Mesodermal cell (in vitro differentiated cells): Measurements from ENCODE around the gene PEX12.
"Not testable (repeated sequence)": the region's sequence is repeated elsewhere in the genome, so short reads cannot be mapped to it uniquely, and the experiment has no call there.

Source experiments
- H3K27ac ChIP-seq: 2 replicates; pipeline ENCODE4 v1.7.0; 2013; ENCODE audit warnings: mild to moderate bottlenecking, low read depth, low read length, moderate library complexity; ENCODE audit not compliant: severe bottlenecking
- H3K36me3 ChIP-seq: 2 replicates; pipeline ENCODE4 v1.7.1; 2013; ENCODE audit warnings: mild to moderate bottlenecking, low read length, moderate library complexity; ENCODE audit not compliant: control insufficient read depth, insufficient read depth
- H3K4me1 ChIP-seq: one replicate; pipeline ENCODE4 v1.7.1; 2013; ENCODE audit warnings: mild to moderate bottlenecking, low read length; ENCODE audit not compliant: insufficient read depth, control insufficient read depth, poor library complexity, severe bottlenecking
- H3K4me3 ChIP-seq: 2 replicates; pipeline ENCODE4 v1.7.0; 2013; ENCODE audit warnings: low read length, control low read depth, mild to moderate bottlenecking; ENCODE audit not compliant: insufficient read depth, poor library complexity, severe bottlenecking; ENCODE audit errors: extremely low read depth
- H3K9me3 ChIP-seq: 2 replicates; pipeline ENCODE4 v1.7.1; 2013; ENCODE audit warnings: mild to moderate bottlenecking, low read length, moderate library complexity; ENCODE audit not compliant: control insufficient read depth
- WGBS, 2 experiments: methylation state at CpG; one replicate each; pipeline ENCODE4 v1.1.5; 2013; ENCODE audit warnings: missing lambda C conversion rate in 2 of 2; ENCODE audit not compliant: insufficient coverage in 2 of 2; 5-methylcytosine and 5-hydroxymethylcytosine counted together

Gene PEX12

GRCh38 chr17:35536664-35537171 is 41.7 kb downstream of the PEX12 start:
- no peak overlapping the region for H3K27ac ChIP-seq
- H3K9me3 ChIP-seq = no peaks in the 10 kb centered on the region
- 93 to 94% methylated on average over 9 to 12 of the region's 13 CpGs for WGBS, 2 experiments
- peaks cover 2% of the 10 kb centered on the region for H3K4me1 ChIP-seq
- no peak overlapping the region for H3K4me3 ChIP-seq
- no peaks in the 10 kb centered on the region for H3K36me3 ChIP-seq

GRCh38 chr17:35535406-35535805 is 43.0 kb downstream of the PEX12 start:
- H3K4me1 ChIP-seq, H3K9me3 ChIP-seq, H3K4me3 ChIP-seq, H3K27ac ChIP-seq, H3K36me3 ChIP-seq: not testable (repeated sequence)
- WGBS, 2 experiments = 85 to 86% methylated on average over 5 to 7 of the region's 9 CpGs

- H3K36me3 ChIP-seq = no peaks in the 10 kb centered on the region
- H3K27ac ChIP-seq = no peak overlapping the region
- no peak overlapping the region for H3K4me3 ChIP-seq
- 100% methylated on average over 1 of the region's 3 CpGs; no CpG with 5 or more reads in 1 of the 2 experiments for WGBS, 2 experiments
- peaks cover 2% of the 10 kb centered on the region for H3K4me1 ChIP-seq
- H3K9me3 ChIP-seq = no peaks in the 10 kb centered on the region
Measured at GRCh38 chr17:35534576-35535093, 43.7 kb downstream of the PEX12 start.

- Histone ChIP-seq H3K36me3 (no peaks in the 10 kb centered on the region), H3K4me3 (no peak overlapping the region)
- no CpG with 5 or more reads among the region's 1 CpG for WGBS, 2 experiments
Measured at GRCh38 chr17:35531160-35531559, 47.2 kb downstream of the PEX12 start.

GRCh38 chr17:35529866-35530265 is 48.5 kb downstream of the PEX12 start:
- Histone ChIP-seq H3K27ac (no peak overlapping the region), H3K4me1 (no peaks in the 10 kb centered on the region), H3K4me3 (no peak overlapping the region)

More at GRCh38 chr17:35531160-35531559, 47.2 kb downstream of the PEX12 start:
- Histone ChIP-seq H3K27ac (no peak overlapping the region), H3K4me1 (no peaks in the 10 kb centered on the region), H3K9me3 (no peaks in the 10 kb centered on the region)

GRCh38 chr17:35529326-35529725 is 49.0 kb downstream of the PEX12 start:
- WGBS, 2 experiments = no CpG with 5 or more reads among the region's 1 CpG
- H3K4me3 ChIP-seq, H3K27ac ChIP-seq, H3K4me1 ChIP-seq, H3K9me3 ChIP-seq, H3K36me3 ChIP-seq: not testable (repeated sequence)

More at GRCh38 chr17:35529866-35530265, 48.5 kb downstream of the PEX12 start:
- 83 to 100% methylated on average over 3 to 5 of the region's 8 CpGs for WGBS, 2 experiments
- Histone ChIP-seq H3K36me3 (no peaks in the 10 kb centered on the region), H3K9me3 (no peaks in the 10 kb centered on the region)
